MCF 10A (cell line): ENCODE measurements around the gene ARPC5L. TPM values are rescaled to one million over a fixed set of nuclear protein-coding genes. Genes with fewer than 3 reads are reported as not detected.

Experiments
- BruUV-seq: library from RNA; stranded (reverse); fragments of 400-500 nt; replicated peaks from 2 replicates; lab custom pipeline; 2021; lab: Mats Ljungman, UMichigan
- CTCF ChIA-PET: fragments of 300-600 bp; sonication (Branson Sonifier 250); formaldehyde crosslinking; extraction: SDS; loops from one replicate; lab custom pipeline; 2021; ENCODE audit warnings: antibody characterized with exemption, inconsistent platforms; lab: Yijun Ruan, JAX
- POLR2A ChIA-PET: fragments of 300-600, 350-650 bp; sonication (Branson Sonifier 250); formaldehyde crosslinking; extraction: SDS; loops from one replicate; lab custom pipeline; 2020; ENCODE audit warnings: antibody characterized with exemption, inconsistent platforms; lab: Yijun Ruan, JAX
- DNase-seq: peaks from one replicate; pipeline ENCODE4 v3.0.0-alpha.2; 2018; ENCODE audit not compliant: unreplicated experiment
- H3K27ac Mint-ChIP-seq: one replicate; pipeline ENCODE4 v1.8.0; 2022; ENCODE audit warnings: mild to moderate bottlenecking, low read depth, mixed read lengths; ENCODE audit not compliant: unreplicated experiment
- H3K27me3 Mint-ChIP-seq: one replicate; pipeline ENCODE4 v1.8.0; 2022; ENCODE audit warnings: mixed read lengths; ENCODE audit not compliant: insufficient read depth, unreplicated experiment
- H3K36me3 Mint-ChIP-seq: one replicate; pipeline ENCODE4 v1.8.0; 2022; ENCODE audit warnings: mild to moderate bottlenecking, moderate library complexity, mixed read lengths; ENCODE audit not compliant: insufficient read depth, unreplicated experiment
- H3K4me1 Mint-ChIP-seq: one replicate; pipeline ENCODE4 v1.8.0; 2022; ENCODE audit warnings: mixed read lengths; ENCODE audit not compliant: insufficient read depth, unreplicated experiment
- H3K4me3 Mint-ChIP-seq: one replicate; pipeline ENCODE4 v1.8.0; 2022; ENCODE audit warnings: mild to moderate bottlenecking, moderate library complexity, mixed read lengths; ENCODE audit not compliant: unreplicated experiment
- H3K9me3 Mint-ChIP-seq: one replicate; pipeline ENCODE4 v1.8.0; 2022; ENCODE audit warnings: mixed read lengths; ENCODE audit not compliant: unreplicated experiment
- intact Hi-C: fragments of 100-400 bp; cut with micrococcal nuclease; formaldehyde crosslinking; loops from 2 replicates; pipeline ENCODE4 v1.14.1; 2022
- total RNA-seq: library from RNA; stranded (reverse); gene quantifications from 2 replicates; pipeline ENCODE4 v1.2.3, GENCODE V29; 2022
- TF ChIP-seq, protein P1 (sequence below): fragments of 200-600 bp; IDR thresholded peaks from one replicate; pipeline ENCODE4 v1.8.0; 2022; ENCODE audit warnings: antibody characterized with exemption, mild to moderate bottlenecking; ENCODE audit not compliant: unreplicated experiment

Gene ARPC5L
- total RNA-seq, 1 experiment from 2014 or later, result 72.5 TPM

GRCh38 chr9:124860582-124861341, 1.2 kb upstream of the ARPC5L start:
- Mint-ChIP-seq H3K9me3 (no peaks in the 10 kb centered on the region), H3K27me3 (no peaks in the 10 kb centered on the region), H3K4me1 (peaks cover 22% of the 10 kb centered on the region), H3K27ac (peak overlapping the region; percentile 88), H3K36me3 (peaks cover 53% of the 10 kb centered on the region), H3K4me3 (peak overlapping the region; percentile 81)
- CTCF ChIA-PET, result interaction anchor here (0.6 to 29.4 kb wide), 11 partner anchors 10 to 149 kb away, joined by 3 to 927 read pairs (median 3); partner anchors contain the start of genes NR6A1 and OLFML2A
- POLR2A ChIA-PET, result interaction anchor here (0.6 to 15.3 kb wide), 26 partner anchors 7 to 1027 kb away, joined by 3 to 299 read pairs (median 4); partner anchors contain the start of genes GAPVD1, GOLGA1, NR6A1 and OLFML2A
- DNase-seq, result no peak
- intact Hi-C loops, result loop anchor here (5.0 kb wide), 1 partner anchor 512 kb away; no protein-coding TSS in a partner anchor
- TF ChIP-seq, protein P1, sequence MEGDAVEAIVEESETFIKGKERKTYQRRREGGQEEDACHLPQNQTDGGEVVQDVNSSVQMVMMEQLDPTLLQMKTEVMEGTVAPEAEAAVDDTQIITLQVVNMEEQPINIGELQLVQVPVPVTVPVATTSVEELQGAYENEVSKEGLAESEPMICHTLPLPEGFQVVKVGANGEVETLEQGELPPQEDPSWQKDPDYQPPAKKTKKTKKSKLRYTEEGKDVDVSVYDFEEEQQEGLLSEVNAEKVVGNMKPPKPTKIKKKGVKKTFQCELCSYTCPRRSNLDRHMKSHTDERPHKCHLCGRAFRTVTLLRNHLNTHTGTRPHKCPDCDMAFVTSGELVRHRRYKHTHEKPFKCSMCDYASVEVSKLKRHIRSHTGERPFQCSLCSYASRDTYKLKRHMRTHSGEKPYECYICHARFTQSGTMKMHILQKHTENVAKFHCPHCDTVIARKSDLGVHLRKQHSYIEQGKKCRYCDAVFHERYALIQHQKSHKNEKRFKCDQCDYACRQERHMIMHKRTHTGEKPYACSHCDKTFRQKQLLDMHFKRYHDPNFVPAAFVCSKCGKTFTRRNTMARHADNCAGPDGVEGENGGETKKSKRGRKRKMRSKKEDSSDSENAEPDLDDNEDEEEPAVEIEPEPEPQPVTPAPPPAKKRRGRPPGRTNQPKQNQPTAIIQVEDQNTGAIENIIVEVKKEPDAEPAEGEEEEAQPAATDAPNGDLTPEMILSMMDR, result no peak
- BruUV-seq, result no TSS peak

GRCh38 chr9:124863371-124863871, 1.5 kb downstream of the ARPC5L start:
- Mint-ChIP-seq H3K27ac (peak overlapping the region; percentile 87), H3K27me3 (no peaks in the 10 kb centered on the region), H3K9me3 (no peaks in the 10 kb centered on the region), H3K36me3 (peaks cover 43% of the 10 kb centered on the region), H3K4me1 (peaks cover 26% of the 10 kb centered on the region), H3K4me3 (peak overlapping the region; percentile 81)
- no TSS peak for BruUV-seq
- intact Hi-C loops, result loop anchor here (5.0 kb wide), 1 partner anchor 509 kb away; no protein-coding TSS in a partner anchor
- DNase-seq, result peak; percentile 82
- CTCF ChIA-PET, result interaction anchor here (1.2 to 29.4 kb wide), 4 partner anchors 11 to 89 kb away, joined by 3 to 927 read pairs (median 7); partner anchors contain the start of genes NR6A1 and OLFML2A
- TF ChIP-seq, protein P1, result no peak
- POLR2A ChIA-PET, result interaction anchor here (0.5 to 15.3 kb wide), 22 partner anchors 8 to 1209 kb away, joined by 3 to 299 read pairs (median 6); partner anchors contain the start of genes GAPVD1, HSPA5, NR6A1 and OLFML2A

GRCh38 chr9:124868511-124869465, 6.9 kb downstream of the ARPC5L start:
- Mint-ChIP-seq H3K4me1 (peaks cover 33% of the 10 kb centered on the region), H3K27me3 (no peaks in the 10 kb centered on the region), H3K27ac (peak overlapping the region; percentile 97), H3K36me3 (peaks cover 22% of the 10 kb centered on the region), H3K4me3 (peak overlapping the region; percentile 95), H3K9me3 (no peaks in the 10 kb centered on the region)
- BruUV-seq, result TSS peak; percentile 89
- ChIA-PET CTCF (interaction anchor here (0.7 to 1.0 kb wide), 2 partner anchors 9 to 11 kb away, joined by 3 read pairs; no protein-coding TSS in a partner anchor), POLR2A (interaction anchor here (0.5 to 6.7 kb wide), 20 partner anchors 7 to 919 kb away, joined by 3 to 135 read pairs (median 5); partner anchors contain the start of genes ARPC5L, NR6A1, RPL35 and WDR38)
- TF ChIP-seq, protein P1, result no peak
- peak; percentile 86 for DNase-seq
- intact Hi-C loops, result no loop called here
